ENCODE results near the gene PRMT9.

DNA sequence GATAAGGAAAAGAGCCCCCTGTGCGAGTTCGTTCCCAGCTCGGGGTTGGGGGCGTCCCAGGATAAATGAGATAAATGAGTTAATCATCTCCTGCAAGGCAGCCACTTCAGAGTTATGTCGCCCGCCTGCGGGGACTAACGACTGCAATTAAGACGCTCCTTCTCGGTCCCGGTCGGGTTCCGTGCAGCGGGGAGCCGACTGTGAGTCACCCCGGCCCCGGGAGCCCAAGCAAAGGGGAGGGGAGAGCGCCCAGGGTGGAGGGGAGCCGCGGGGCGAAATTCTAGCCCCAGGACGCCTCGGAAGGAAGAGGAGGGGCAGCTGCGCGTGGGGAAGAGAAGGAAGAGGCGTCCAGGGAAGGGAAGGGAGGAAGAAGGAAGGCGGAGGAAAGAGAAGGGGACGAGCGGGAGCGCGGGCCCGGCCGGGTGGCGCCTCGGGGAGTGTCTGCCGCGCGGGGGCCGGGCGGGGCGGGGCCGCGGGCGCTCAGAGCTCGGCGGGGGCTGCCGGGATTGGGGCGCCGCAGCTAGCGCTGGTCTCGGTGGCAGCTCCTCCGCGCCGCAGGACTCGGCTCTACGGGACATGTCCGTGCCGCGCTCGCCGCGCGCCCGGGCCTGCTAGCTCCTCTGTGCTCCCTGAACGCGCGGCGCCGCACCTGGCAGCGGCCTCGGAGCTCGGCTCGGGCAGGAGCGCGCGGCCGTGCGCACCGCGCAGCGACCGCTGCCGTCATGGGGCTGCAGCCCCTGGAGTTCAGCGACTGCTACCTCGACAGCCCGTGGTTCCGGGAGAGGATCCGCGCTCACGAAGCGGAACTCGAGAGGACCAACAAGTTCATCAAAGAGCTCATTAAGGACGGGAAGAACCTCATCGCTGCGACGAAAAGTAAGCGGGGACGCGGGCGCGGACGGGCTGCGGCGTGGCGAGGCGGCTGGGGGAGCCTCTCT is 47.9 kb upstream of the PRMT9 start, which contains the start of gene ARHGAP10:
- TF ChIP-seq, protein P1, sequence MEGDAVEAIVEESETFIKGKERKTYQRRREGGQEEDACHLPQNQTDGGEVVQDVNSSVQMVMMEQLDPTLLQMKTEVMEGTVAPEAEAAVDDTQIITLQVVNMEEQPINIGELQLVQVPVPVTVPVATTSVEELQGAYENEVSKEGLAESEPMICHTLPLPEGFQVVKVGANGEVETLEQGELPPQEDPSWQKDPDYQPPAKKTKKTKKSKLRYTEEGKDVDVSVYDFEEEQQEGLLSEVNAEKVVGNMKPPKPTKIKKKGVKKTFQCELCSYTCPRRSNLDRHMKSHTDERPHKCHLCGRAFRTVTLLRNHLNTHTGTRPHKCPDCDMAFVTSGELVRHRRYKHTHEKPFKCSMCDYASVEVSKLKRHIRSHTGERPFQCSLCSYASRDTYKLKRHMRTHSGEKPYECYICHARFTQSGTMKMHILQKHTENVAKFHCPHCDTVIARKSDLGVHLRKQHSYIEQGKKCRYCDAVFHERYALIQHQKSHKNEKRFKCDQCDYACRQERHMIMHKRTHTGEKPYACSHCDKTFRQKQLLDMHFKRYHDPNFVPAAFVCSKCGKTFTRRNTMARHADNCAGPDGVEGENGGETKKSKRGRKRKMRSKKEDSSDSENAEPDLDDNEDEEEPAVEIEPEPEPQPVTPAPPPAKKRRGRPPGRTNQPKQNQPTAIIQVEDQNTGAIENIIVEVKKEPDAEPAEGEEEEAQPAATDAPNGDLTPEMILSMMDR (IDR thresholded peaks at IDR 0.05) = no peak
- TF ChIP-seq POLR2A (IDR thresholded peaks at IDR 0.05) = peak in 1 of 2 donors; percentile 73
